ENCODE results near the gene ADCY3.

The ADCY3 gene

GRCh38 chr2:24932715-24933114 lies 12.7 kb upstream of the ADCY3 start:
- TF ChIP-seq REST (IDR thresholded peaks at IDR 0.05; ENCODE audit: insufficient read depth in 1 of 2, low read depth in 2 of 2, low read length in 2 of 2) = no peak
- TF ChIP-seq TAF1 (IDR thresholded peaks at IDR 0.05; ENCODE audit: borderline replicate concordance, insufficient read depth, low read length) = no peak
- TF ChIP-seq POLR2AphosphoS5 (IDR thresholded peaks at IDR 0.05; ENCODE audit: low read depth, low read length) = no peak

- TF ChIP-seq FOXP2 (optimal IDR thresholded peaks at IDR 0.05; ENCODE audit: borderline replicate concordance, extremely low read depth, extremely low read length, insufficient read depth) (no peak), SIN3A (IDR thresholded peaks at IDR 0.05; ENCODE audit: borderline replicate concordance, insufficient read depth, low read length) (no peak), REST (IDR thresholded peaks at IDR 0.05; ENCODE audit: insufficient read depth in 1 of 2, low read depth in 2 of 2, low read length in 2 of 2) (no peak), POLR2AphosphoS5 (IDR thresholded peaks at IDR 0.05; ENCODE audit: low read depth, low read length) (no peak), TAF1 (IDR thresholded peaks at IDR 0.05; ENCODE audit: borderline replicate concordance, insufficient read depth, low read length) (no peak)
Observed at GRCh38 chr2:24930768-24931167, 10.7 kb upstream of the ADCY3 start.

- TF ChIP-seq FOXP2 (optimal IDR thresholded peaks at IDR 0.05; ENCODE audit: borderline replicate concordance, extremely low read depth, extremely low read length, insufficient read depth) = no peak
Observed at GRCh38 chr2:24929230-24929629, 9.2 kb upstream of the ADCY3 start.

GRCh38 chr2:24928036-24928435 lies 8.0 kb upstream of the ADCY3 start:
- TF ChIP-seq SIN3A (IDR thresholded peaks at IDR 0.05; ENCODE audit: borderline replicate concordance, insufficient read depth, low read length) (no peak), FOXP2 (optimal IDR thresholded peaks at IDR 0.05; ENCODE audit: borderline replicate concordance, extremely low read depth, extremely low read length, insufficient read depth) (no peak), REST (IDR thresholded peaks at IDR 0.05; ENCODE audit: insufficient read depth in 1 of 2, low read depth in 2 of 2, low read length in 2 of 2) (no peak), POLR2AphosphoS5 (IDR thresholded peaks at IDR 0.05; ENCODE audit: low read depth, low read length) (no peak), TAF1 (IDR thresholded peaks at IDR 0.05; ENCODE audit: borderline replicate concordance, insufficient read depth, low read length) (no peak)

GRCh38 chr2:24926602-24927252 lies 6.7 kb upstream of the ADCY3 start:
- no peak for TF ChIP-seq POLR2AphosphoS5 (IDR thresholded peaks at IDR 0.05; ENCODE audit: low read depth, low read length)
- TF ChIP-seq REST (IDR thresholded peaks at IDR 0.05; ENCODE audit: insufficient read depth in 1 of 2, low read depth in 2 of 2, low read length in 2 of 2) = no peak
- TF ChIP-seq FOXP2 (optimal IDR thresholded peaks at IDR 0.05; ENCODE audit: borderline replicate concordance, extremely low read depth, extremely low read length, insufficient read depth) = no peak
- no peak for TF ChIP-seq TAF1 (IDR thresholded peaks at IDR 0.05; ENCODE audit: borderline replicate concordance, insufficient read depth, low read length)
